GM10248 (cell line): ENCODE measurements around the gene TNFAIP6.

Source experiments
- CTCF ChIA-PET: fragments of 300-600 bp; sonication (Branson Sonifier 250); formaldehyde crosslinking; extraction: SDS; loops from one replicate; lab custom pipeline; 2021; ENCODE audit warnings: antibody characterized with exemption; lab: Yijun Ruan, JAX
- POLR2A ChIA-PET: fragments of 350-650 bp; sonication (Branson Sonifier 250); formaldehyde crosslinking; extraction: SDS; loops from one replicate; lab custom pipeline; 2020; ENCODE audit warnings: antibody characterized with exemption; lab: Yijun Ruan, JAX
- DNase-seq: peaks from one replicate; pipeline ENCODE4 v3.0.0; 2012; ENCODE audit errors: extremely low spot score
- CTCF ChIP-seq: IDR thresholded peaks from 2 replicates; pipeline ENCODE4 v1.5.1; 2012; ENCODE audit warnings: mild to moderate bottlenecking, low read depth; ENCODE audit errors: extremely low read depth, missing control alignments, control extremely low read depth

The TNFAIP6 gene

GRCh38 chr2:151380580-151381235 is 23.3 kb downstream of the TNFAIP6 start:
- TF ChIP-seq CTCF = no peak
- POLR2A ChIA-PET = interaction anchor here (0.7 kb wide), 1 partner anchor 185 kb away, joined by 5 read pairs; no protein-coding TSS in a partner anchor
- CTCF ChIA-PET = interaction anchor here (1.1 kb wide), 1 partner anchor 18 kb away, joined by 3 read pairs; no protein-coding TSS in a partner anchor
- no peak for DNase-seq

- ChIA-PET CTCF (interaction anchor here (1.1 kb wide), 1 partner anchor 19 kb away, joined by 3 read pairs; no protein-coding TSS in a partner anchor), POLR2A (interaction anchor here (0.7 kb wide), 1 partner anchor 185 kb away, joined by 5 read pairs; no protein-coding TSS in a partner anchor)
- DNase-seq = no peak
- no peak for TF ChIP-seq CTCF
Measured at GRCh38 chr2:151381266-151381665, 23.9 kb downstream of the TNFAIP6 start.

- ChIA-PET POLR2A (no interaction called here), CTCF (interaction anchor here (1.0 to 1.1 kb wide), 2 partner anchors 17 to 19 kb away, joined by 3 read pairs; no protein-coding TSS in a partner anchor)
- TF ChIP-seq CTCF = no peak
- no peak for DNase-seq
Measured at GRCh38 chr2:151388011-151388410, 30.6 kb downstream of the TNFAIP6 start.

GRCh38 chr2:151391436-151391835 is 34.0 kb downstream of the TNFAIP6 start:
- POLR2A ChIA-PET = no interaction called here
- CTCF ChIA-PET = interaction anchor here (1.4 kb wide), 1 partner anchor 8 kb away, joined by 3 read pairs; no protein-coding TSS in a partner anchor
- TF ChIP-seq CTCF = no peak
- DNase-seq = no peak

GRCh38 chr2:151394509-151394908 is 37.1 kb downstream of the TNFAIP6 start:
- ChIA-PET POLR2A (no interaction called here), CTCF (interaction anchor here (1.0 kb wide), 1 partner anchor 15 kb away, joined by 3 read pairs; the partner anchor contains the start of gene RIF1)
- TF ChIP-seq CTCF = no peak
- no peak for DNase-seq

- no peak for TF ChIP-seq CTCF
- CTCF ChIA-PET = interaction anchor here (1.1 to 1.3 kb wide), 2 partner anchors 13 to 157 kb away, joined by 3 to 4 read pairs; no protein-coding TSS in a partner anchor
- DNase-seq = no peak
- POLR2A ChIA-PET = no interaction called here
Measured at GRCh38 chr2:151395509-151396374, 38.4 kb downstream of the TNFAIP6 start.
